Stimulated activated CD4-positive, alpha-beta T cell treated with anti-CD3 and anti-CD28 coated beads, Interleukin-4, amount 100 ng/mL, for 24 hours (primary cell): ENCODE results near the gene SEC22A.

Experiments used
- DNase-seq: peaks from one replicate; pipeline ENCODE4 v3.0.0-alpha.2; 2020

The SEC22A gene

DNA sequence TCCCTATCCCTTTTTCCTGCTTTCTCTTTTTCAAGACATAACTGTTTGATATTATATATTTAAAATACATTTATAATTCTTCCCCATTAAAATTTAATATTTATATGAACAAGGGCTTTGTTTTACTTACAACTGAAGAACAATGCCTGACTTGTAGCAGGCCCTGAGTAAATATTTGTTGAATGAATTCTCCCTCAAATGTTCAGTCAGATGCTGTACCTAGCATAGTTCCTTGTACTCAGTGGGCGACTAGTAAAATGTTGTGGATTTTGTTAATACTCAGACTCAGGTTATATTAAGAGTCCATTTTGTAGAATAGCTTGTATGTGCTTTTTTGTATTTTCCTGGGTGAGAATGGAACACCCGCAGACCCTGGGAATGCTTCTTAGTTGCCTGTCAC, 69.1 kb downstream of the SEC22A start:
- DNase-seq: no peak

DNA sequence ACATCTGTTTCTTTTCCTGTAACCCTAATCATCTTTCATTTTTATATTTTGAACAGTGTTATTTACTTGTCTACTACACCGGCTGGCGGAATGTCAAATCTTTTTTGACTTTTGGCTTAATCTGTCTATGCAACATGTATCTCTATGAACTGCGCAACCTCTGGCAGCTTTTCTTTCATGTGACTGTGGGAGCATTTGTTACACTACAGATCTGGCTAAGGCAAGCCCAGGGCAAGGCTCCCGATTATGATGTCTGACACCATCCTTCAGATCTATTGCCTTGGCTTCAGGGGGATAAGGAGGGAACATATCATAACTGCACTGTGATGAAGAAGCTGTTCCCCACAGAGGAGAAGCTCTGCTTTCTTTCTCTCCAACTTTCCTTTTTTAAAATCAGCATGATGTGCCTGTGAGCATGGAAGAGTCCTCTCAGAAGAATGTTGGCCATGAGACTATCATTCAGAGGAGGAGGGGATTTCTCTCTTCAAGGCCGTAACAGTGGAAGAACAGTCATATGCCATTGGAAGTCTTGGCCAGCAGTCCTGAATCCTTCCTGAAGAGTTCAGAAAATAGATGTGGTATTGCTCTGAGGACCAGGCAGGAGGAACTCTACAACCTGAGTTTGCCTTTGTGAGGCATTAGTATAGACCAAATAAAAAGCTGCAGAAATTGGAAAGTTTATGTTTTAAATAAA, 69.9 kb downstream of the SEC22A start:
- no peak for DNase-seq

DNA sequence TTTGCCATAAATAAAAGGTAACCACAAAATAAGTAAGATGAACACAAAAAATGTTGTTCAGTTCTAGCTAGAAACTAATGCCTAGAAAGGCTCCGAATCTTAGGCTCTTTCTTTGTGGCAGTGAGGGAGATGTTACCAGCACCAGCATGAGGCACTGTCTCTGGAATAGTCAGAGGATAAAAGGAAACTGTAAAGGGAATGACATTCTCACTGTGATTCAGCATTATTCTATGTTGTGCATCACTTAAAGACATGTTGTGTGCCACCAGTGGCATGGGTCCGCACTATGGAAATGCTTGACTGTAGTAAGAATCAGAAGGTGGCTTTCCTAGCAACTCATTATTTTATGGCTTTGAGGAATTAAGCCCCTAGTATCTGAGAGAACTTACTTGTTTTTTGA, 70.8 kb downstream of the SEC22A start:
- no peak for DNase-seq

DNA sequence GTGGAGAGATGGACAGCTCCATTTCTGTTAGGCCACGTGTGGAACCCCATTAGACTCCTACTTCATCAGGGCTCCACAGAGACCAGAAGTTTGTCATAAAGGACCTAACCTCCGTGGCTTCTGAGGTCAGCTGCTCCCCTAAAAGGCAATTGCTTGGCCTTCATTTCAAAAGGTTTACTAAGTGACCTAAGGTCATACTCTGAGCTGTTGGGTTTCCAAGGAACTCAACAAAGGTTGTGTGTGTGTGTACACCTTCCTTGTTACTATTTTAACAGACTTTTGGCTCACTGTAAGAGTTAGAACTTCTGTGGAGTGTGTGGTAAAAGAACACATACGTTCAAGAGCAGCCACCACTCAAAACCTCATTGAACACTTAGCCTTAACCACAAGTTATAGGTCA, 73.9 kb downstream of the SEC22A start:
- no peak for DNase-seq

DNA sequence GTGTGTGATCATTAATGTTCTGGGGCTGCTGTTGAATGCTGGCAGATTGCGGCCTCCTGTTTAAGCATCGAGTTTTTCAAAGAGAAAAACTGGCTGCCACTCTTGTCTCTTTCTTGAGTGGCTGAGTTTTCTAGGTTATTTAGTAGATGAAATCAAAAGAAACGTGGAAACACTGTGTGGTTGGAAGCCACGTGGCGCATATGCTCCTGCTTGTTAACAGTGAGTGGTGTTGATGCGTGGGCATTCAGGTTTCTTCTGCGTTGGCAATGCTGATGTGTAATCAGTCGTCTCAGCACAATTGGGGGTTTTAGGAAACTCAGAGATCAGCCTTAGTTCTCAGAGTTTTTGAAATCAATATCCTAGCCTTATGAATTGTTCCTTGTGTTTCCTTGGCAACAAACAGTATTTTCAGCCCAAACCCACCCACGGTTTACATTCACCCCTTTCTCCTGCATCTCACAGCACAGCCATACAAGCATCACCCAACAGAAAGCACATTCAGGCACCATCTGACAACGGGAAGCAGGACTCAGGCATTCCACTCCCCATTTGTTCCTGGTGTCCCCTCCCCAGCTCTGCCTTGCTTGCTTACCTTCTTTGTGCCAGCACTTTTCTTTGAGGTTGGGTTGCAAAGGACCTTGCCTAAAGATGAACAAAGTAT, 74.7 kb downstream of the SEC22A start:
- no peak for DNase-seq

DNA sequence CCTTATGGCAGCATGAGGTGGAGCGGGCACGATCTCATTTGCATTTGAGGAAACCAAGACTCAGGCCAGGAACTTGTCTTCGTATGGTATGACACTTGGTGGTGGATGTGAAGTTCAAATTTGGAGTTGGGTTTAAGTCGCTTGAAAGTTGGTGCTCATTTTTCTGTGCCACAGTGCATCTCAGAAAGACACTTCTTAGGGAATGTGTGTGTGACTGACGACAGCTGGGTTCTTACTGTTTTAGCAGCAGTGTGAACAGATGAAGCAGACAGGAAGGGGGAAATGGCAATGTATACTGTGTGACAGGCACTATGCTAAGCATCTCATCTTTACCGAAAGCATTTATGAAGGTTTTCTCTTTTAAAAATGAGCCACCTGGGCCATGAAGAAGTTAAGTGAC, 75.4 kb downstream of the SEC22A start:
- DNase-seq: no peak

DNA sequence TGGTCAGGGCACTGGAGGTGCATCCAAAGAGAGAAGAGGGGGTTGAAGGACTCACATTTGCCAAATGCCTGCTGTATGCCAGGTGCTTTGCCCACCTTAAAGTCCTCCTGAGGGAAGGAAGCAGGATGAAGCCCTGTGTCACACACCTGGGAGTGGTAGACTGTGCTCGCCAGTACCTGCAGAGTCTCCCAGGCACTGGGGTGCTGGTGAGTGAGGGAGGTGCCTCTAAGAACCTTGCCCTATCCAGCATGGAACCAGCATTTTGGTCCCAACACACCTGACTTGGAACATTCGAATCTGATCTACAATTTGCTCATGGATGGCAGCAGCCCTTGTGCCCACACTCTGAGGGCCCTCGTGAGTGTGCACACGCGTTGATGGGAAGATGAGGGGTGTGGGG, 76.7 kb downstream of the SEC22A start:
- DNase-seq: no peak

DNA sequence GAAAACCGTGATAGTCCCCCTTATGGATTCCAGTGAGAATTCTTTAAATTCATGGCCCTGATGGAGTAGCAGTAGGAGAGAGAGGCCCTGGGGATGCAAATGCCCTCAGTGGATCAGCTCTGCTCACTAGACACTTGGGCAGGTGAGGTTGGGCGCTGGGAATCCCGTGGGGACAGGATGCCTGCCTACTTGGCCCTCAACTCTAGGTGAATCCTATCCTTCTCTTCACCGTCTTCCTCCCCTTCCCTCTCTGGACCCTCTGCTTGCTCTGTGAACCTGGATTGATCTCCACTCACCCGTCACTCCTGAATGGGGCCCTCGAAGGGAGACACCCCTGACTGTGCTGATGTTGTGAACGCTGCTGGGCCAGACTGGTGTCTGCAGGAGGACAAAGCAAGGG, 77.4 kb downstream of the SEC22A start:
- no peak for DNase-seq

DNA sequence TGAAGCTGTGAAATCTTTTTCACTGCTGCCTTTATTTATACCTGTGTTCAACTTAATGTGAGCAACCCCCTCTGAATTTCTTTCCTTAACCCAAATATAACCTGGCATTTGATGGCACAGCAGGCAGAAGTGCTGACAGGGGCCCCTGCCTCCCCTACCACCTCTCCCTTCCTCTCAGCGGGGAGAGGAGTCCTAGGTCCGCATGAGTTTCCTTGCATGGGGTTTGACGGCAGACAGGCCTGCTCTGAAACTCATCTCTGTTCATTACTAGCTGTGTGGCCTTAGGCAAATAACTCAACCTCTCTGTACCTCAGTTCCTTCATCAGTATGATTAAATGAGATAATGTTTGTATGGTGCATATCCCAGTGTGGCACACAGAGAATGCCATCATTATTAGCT, 79.7 kb downstream of the SEC22A start:
- no peak for DNase-seq

DNA sequence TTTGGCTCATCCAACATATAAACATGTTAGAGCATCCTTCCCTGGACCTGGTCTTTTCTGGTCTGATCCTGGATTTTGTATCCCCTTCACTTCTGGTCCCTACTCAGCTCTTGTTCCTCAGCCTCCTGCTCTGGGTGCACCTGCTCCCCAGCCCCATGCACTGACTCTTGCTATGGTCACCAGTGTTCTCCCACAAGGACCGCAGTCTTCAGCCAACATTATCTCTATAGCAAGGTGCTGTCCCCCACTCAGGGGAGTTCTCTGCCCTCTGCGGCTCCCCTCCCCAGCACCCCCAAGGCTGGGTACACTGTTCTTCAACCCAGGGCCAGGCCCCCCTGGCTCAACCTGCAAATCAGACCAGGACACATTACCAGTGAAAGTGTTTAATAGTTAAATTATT, 80.2 kb downstream of the SEC22A start:
- no peak for DNase-seq

DNA sequence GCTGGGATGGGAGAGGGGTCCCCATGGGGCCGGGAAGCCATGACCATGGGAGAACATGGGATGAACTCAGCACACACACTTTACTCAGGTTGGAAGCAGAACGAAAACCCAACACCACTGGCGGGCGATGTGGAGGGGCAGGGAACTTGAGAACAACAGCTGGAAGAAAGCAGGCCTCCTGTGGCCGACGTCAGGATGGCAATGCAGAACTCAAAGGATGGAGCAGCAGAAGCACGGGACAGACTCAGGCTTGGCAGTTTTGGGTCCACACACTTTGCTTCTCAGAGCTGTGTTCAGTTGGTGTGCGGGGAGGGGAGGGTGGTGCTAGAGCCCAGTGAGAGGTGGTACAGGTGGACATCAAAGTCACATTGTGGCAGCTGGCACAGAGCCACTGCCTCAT, 80.7 kb downstream of the SEC22A start:
- DNase-seq: no peak

DNA sequence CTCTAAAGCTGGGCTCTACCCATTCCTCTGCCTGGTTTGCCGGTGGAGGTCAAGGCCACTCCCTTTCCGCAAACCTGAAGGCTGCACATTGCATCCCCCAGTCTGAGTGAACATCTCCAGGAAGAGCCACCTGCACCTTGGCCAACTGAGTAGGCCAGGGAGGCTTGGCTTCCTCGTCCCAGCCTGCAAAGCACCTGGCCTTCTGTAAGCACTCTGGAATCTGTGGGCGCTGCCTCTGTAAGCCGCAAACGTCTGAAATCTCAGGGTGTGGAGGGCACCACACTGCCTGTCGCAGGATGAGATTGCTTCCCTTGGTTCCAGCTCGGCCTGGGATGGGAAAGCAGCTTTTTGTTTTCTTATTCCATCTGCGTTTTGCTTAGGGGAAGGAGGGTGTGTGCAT, 81.3 kb downstream of the SEC22A start:
- DNase-seq: no peak

DNA sequence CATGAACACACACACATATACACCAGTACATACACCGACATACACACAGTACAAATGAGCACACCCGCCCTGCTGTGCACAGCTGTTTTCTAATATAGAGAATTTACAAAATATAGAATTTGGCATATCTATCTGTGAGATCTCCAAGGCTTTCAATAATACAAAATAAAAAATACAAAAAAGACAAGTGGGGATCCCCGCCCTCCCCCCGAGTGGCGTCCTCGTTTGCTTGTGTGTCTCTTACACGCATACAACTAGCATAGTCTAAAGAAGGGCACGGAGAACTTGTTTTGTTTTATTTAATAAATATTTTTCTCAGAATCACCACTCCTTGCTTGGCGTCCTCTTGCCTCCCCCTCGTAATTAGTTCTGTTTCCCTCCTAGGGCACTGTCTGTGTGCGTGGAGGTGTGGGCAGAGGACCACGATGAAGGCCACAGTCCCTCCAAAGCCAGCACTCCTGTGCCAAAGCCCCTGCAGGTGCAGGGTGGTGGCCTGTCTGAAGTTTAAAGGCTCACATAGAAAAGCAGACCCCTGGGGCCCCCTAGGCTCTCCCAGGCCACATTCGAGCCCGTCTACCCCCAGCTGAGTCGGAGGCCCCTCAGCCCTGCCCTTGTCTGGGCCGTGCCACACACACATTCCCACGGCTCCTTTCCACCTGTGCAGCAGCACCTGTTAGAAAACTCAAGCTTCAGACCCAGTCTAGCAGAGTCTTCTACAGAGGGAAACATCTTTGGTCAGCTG, 82.1 kb downstream of the SEC22A start:
- no peak for DNase-seq

DNA sequence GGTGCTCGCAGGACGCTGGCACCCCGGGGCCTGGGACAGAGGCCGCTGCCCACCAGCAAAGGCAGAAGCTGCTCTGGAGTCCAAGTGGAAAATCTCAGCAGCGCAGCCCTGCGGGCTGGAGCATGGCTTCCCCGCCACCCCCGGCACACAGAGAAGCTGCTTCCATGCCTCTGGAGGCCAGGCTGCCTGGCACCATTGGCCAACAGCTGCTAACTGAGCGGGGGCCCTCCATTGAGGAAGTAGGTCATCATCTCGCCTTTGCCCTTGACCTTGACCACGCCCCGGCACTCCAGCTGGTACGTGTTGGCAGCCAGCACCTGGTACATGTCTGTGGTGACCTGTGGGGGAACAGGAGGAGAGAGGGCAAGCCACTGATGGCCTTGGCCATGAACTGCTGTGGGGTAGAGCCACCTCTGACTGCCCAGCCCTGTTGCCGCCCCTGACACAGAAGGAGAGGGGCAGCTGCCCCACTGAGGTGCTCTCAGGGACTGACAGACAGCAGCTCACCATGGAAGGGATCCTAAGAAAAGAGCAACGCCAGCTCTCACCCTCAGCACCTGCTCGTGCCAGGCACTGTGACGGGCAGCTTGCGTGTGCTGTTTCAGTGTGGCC, 82.8 kb downstream of the SEC22A start:
- DNase-seq: no peak

DNA sequence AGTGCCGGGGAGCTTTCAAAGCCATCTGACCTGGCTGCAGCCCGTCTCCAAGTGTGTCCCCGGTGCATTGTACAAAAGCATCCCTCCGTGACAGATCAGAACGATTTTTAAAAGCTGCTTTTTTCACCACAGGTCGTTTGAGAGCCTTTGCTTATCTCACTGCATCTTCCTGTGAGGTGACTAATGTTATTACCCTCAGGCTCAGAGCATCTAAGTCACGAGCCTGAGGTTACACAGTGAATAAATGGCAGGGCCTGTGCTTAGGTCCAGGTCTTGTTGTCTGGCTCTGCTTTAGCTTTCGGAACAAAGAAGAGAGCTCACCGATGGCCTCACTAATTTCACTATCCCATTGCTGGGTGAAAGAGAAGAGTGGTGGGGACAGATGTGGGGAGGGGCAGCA, 83.3 kb downstream of the SEC22A start:
- no peak for DNase-seq

DNA sequence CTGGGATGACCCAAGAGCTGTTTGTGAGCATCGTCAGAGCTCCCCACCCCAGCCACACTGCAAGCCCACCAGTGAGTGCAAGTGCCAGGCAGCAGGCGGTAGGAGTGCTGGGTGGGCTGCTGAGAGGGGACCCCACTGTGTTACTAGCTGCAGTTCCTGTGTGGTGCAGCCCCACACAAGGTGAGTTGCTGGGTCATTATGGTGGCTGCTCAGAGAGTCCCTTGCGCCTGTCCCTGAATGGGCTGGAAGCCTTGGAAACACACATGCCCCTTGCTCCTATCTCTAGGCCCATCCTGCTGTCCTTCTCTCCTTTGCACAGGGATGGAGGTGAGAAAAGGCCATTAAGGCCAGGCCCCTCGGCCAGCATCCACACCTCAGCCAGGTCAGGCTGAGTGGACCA, 83.7 kb downstream of the SEC22A start:
- no peak for DNase-seq

DNA sequence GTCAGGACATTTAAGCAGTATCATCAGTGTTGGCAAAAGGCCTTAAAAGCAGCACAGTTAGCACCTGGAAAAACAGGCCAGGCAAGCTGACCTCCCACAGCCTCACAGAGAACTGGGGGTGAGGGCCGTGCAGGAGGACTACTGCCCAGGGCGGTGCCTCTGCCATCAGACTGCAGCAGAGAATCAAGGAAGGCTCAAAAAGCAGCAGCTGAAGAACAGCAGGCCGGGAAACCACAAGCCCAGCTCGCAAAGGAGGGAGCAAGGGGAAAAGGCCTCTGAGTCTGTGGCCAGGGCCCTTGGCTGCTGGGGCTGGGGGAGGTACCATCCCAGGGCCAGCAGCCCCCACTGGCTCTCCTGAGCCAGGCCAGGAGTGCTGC, 84.2 kb downstream of the SEC22A start:
- no peak for DNase-seq

DNA sequence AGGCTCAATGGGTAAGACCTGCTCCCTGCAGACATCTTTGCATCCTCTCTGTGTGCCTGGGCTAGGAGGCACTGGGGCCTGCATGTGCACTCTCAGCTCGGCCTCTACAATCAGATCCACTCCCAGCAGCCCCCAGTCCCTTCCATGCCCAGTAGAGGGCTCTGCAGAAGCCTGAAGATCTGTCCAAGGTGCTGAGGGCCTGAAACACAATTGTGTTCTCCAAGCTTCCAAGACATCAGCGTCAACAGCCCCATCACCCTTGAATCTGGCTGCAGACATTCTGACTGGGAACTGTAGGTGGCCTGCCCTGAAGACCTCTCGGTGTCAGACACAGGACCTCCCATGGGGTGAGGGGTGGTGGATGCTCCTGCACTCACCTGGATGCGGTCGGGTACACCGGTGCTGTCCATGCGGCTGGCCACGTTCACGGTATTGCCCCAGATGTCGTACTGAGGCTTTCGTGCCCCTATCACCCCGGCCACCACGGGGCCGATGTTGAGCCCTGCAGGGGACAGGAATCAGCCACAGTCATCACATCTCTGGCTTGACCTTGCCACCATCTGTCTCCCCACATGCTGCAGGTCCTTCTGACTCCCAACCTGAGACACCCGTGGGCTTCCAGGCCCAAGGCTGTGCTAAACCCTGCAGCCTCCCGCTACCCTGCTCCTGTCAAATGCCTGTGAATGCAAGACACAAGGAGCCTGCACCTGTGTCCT, 84.7 kb downstream of the SEC22A start:
- peak; percentile 23 for DNase-seq

DNA sequence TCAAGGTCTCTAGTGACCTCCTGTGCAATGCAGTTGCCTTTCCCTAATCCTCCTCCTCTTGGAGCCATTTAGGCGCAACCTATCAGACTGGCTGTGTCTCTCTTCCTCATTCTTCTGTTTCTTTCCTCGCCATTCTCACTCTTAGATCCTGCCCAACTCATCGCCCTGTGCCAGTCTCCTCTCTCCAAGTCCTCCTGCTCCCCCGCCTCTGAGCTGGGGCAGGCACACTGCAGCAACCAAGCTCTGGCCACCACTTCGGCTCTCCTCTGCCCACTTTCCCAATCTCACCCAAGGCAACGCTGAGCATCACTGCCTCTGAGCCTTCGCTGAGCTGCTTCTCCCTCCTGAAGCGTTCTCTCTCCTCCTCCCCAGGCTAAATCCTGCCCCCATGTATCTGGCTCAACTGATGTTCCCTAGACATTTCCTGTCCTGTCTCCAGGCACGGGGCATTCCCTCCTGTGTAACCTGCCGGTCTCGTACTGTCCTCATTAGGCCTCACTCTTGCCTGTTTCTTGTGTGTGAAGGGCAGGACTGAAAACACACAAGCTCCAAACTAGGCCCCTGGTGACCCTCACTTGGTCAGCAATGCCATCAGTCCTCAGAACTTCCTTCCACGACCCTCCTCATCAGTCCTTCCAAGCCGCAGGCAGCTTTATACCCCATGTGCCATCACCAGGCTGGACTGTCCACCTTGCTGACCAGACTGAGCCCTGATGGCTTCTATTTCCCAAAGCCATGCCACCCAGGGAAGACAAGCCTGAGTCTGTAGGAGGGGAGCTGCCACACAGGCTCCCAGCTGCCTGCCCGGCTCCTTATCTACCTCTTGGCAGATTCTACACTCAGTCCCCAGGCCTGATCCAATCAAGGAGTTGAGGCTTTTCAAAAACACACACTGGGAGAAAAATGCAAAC, 85.6 kb downstream of the SEC22A start:
- no peak for DNase-seq

DNA sequence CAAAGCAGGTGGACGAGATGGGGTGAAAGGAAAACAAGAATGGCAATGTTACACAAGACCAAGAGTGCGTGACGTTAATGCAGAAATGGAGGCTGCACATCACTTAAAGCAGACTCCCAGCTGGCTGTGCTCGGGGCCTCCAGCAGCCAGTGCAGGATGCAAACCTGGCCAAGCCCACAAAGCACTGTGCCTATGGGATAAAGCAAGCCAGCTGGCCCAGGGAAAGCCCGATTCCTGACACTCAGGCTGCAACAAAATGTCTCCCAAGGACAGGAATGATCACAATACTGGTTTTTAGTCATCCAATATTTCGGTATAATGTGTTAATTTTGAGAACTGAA, 86.2 kb downstream of the SEC22A start:
- DNase-seq: no peak

DNA sequence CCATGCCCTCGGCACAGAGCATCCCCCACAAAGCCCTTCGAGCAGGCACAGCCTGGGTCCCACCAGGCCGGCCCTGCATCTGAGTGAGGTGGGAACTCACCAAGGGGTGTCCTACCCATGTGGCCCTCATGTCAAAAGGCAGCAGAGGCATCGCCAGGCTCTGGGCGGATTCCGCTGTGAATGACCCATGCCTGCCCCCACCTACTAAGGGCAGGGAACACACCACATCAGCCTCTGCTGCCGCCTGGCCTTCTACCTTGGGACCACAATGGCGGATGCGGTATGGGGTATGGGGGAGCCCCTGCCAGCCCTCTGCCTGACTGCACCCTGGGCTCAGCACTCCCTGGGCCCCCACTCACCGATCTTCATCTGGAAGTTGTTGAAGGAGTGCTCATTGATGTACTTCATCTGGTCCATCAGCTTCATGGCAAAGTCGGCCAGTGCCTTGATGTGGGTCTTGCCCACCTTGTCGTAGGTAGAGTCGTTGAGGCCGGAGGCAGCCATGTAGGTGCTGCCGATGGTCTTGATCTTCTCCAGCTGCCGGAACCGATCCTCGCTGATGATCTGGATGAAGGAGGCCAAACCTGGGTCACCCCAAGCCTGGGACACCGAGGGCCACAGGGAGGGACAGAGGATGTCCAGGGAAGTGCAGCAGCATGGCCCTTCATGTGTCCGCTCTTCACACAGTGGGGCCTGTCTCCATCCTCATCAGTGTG, 87.8 kb downstream of the SEC22A start:
- no peak for DNase-seq
